Measurements from ENCODE around the gene NCAPH2. TPM values are rescaled to one million over a fixed set of nuclear protein-coding genes. Genes with fewer than 3 reads are reported as not detected.

NCAPH2 gene
- total and polyA plus RNA-seq, 9 of the 15 experiments (the other 6 are each of a cell fraction or from before 2014, with no cell fraction given): 3.6 to 88.6 (median 32.4) TPM

- TF ChIP-seq ZKSCAN3 (CRISPR knock-in tag; IDR thresholded peaks at IDR 0.05) (no peak), POLR2AphosphoS2 (IDR thresholded peaks at IDR 0.05; ENCODE audit: low read length) (no peak), E2F6 (IDR thresholded peaks at IDR 0.05; ENCODE audit: borderline replicate concordance in 1 of 2, extremely low read depth in 1 of 2, insufficient read depth in 1 of 2, insufficient read length in 1 of 2, low read depth in 1 of 2, low read length in 1 of 2, poor library complexity in 1 of 2, severe bottlenecking in 1 of 2) (no peak), SRSF3 (IDR thresholded peaks at IDR 0.05; ENCODE audit: insufficient read depth, low read length) (no peak)
Observed at GRCh38 chr22:50488886-50489285, 19.1 kb upstream of the NCAPH2 start (continued).

- ChIA-PET POLR2A (interaction anchor here (0.6 kb wide), 1 partner anchor 33 kb away, joined by 3 read pairs; no protein-coding TSS in a partner anchor), CTCF (ENCODE audit: low intra/inter-chr PET ratio) (no interaction called here)
- H3K4me1 ChIP-seq (replicated peaks in 1 of 2; ENCODE audit: control insufficient read depth in 2 of 2, insufficient read depth in 2 of 2, low read length in 2 of 2): peaks cover 4 to 33% of the 10 kb centered on the region in 2 experiments; a peak in 3 of 5 replicates
- no peaks in the 10 kb centered on the region for H3K9me3 ChIP-seq (replicated peaks; ENCODE audit: control insufficient read depth, insufficient read depth, low read depth, low read length)
- no peaks in the 10 kb centered on the region for H3K79me2 ChIP-seq (ENCODE audit: control insufficient read depth, insufficient read depth, low read length)
- FAIRE-seq (no peak), ATAC-seq (no peak), DNase-seq (ENCODE audit: extremely low read depth in 1 of 4, low spot score in 3 of 4) (no peak)
- intact Hi-C loops (cut with micrococcal nuclease): no loop called here
- no peaks in the 10 kb centered on the region for H4K20me1 ChIP-seq (replicated peaks; ENCODE audit: control insufficient read depth, insufficient read depth, low read length)
- no TSS peak for BruUV-seq (replicated peaks)
- no peaks in the 10 kb centered on the region for H3K27me3 ChIP-seq (ENCODE audit: control insufficient read depth in 2 of 2, insufficient read depth in 2 of 2, low read length in 2 of 2)
- H3K4me2 ChIP-seq (ENCODE audit: insufficient read depth, low read length): no peak overlapping the region
- no peak overlapping the region for H3K27ac ChIP-seq (ENCODE audit: extremely low read depth, low read depth, low read length)
- no peaks in the 10 kb centered on the region for H3K36me3 ChIP-seq (ENCODE audit: control insufficient read depth, insufficient read depth, low read length)
- no peak overlapping the region for H3K4me3 ChIP-seq
- in situ Hi-C loops (cut with MboI): no loop called here
- H2AFZ ChIP-seq (ENCODE audit: low read depth, low read length): no peak overlapping the region
- 51% methylated on average over 6 of the region's 31 CpGs for WGBS (ENCODE audit: insufficient coverage, low coverage, missing lambda C conversion rate)
- no peak overlapping the region for H3K9ac ChIP-seq (ENCODE audit: insufficient read depth in 1 of 2, low read depth in 2 of 2, low read length in 2 of 2)
- no peaks in the 10 kb centered on the region for H3K9me1 ChIP-seq (ENCODE audit: control insufficient read depth, insufficient read depth, low read length)
- TF ChIP-seq LCOR (CRISPR knock-in tag; IDR thresholded peaks at IDR 0.05) (no peak), ZNF57 (CRISPR knock-in tag; IDR thresholded peaks at IDR 0.05) (no peak), ZNF384 (IDR thresholded peaks at IDR 0.05; ENCODE audit: low read depth, low read length) (no peak), HSF4 (CRISPR knock-in tag; IDR thresholded peaks at IDR 0.05; ENCODE audit: borderline replicate concordance) (no peak), CREBBP (IDR thresholded peaks at IDR 0.05; ENCODE audit: low read depth, low read length) (no peak), MNT (conservative IDR thresholded peaks at IDR 0.05) (no peak), ZKSCAN3 (CRISPR knock-in tag; IDR thresholded peaks at IDR 0.05) (no peak), ZNF589 (CRISPR knock-in tag; IDR thresholded peaks at IDR 0.05; ENCODE audit: low read depth) (no peak), ZBTB11 (CRISPR knock-in tag; IDR thresholded peaks at IDR 0.05) (no peak)
Observed at GRCh38 chr22:50489363-50490243, 18.4 kb upstream of the NCAPH2 start.
